Measurements from ENCODE around the gene CATSPER1. TPM values are rescaled to one million over a fixed set of nuclear protein-coding genes. Genes with fewer than 3 reads are reported as not detected.
"Not testable (repeated sequence)": the region's sequence is repeated elsewhere in the genome, so short reads cannot be mapped to it uniquely, and the experiment has no call there.

Gene CATSPER1
- total RNA-seq, 1 donor from 2014 or later = not detected

GRCh38 chr11:66037327-66037726 is 11.0 kb upstream of the CATSPER1 start:
- no peak for TF ChIP-seq CTCF (IDR thresholded peaks at IDR 0.05; ENCODE audit: unreplicated experiment)
- Mint-ChIP-seq H3K9me3 (ENCODE audit: unreplicated experiment) (no peaks in the 10 kb centered on the region), H3K4me3 (ENCODE audit: unreplicated experiment) (no peak overlapping the region), H3K27me3 (ENCODE audit: unreplicated experiment) (peaks cover 12% of the 10 kb centered on the region), H3K4me1 (ENCODE audit: unreplicated experiment) (no peaks in the 10 kb centered on the region), H3K36me3 (ENCODE audit: low read depth, unreplicated experiment) (peaks cover 7% of the 10 kb centered on the region), H3K27ac (ENCODE audit: unreplicated experiment) (no peak overlapping the region)
- DNase-seq (ENCODE audit: low spot score) = no peak

- no peak for DNase-seq (ENCODE audit: low spot score)
- Mint-ChIP-seq H3K4me3 (ENCODE audit: unreplicated experiment) (no peak overlapping the region), H3K4me1 (ENCODE audit: unreplicated experiment) (no peaks in the 10 kb centered on the region), H3K27ac (ENCODE audit: unreplicated experiment) (no peak overlapping the region), H3K9me3 (ENCODE audit: unreplicated experiment) (no peaks in the 10 kb centered on the region), H3K27me3 (ENCODE audit: unreplicated experiment) (peaks cover 11% of the 10 kb centered on the region), H3K36me3 (ENCODE audit: low read depth, unreplicated experiment) (no peaks in the 10 kb centered on the region)
- TF ChIP-seq CTCF (IDR thresholded peaks at IDR 0.05; ENCODE audit: unreplicated experiment) = no peak
Measured at GRCh38 chr11:66036334-66036710, 10.0 kb upstream of the CATSPER1 start.

- H3K36me3 Mint-ChIP-seq (ENCODE audit: low read depth, unreplicated experiment) = no peaks in the 10 kb centered on the region
- H3K4me1 Mint-ChIP-seq (ENCODE audit: unreplicated experiment) = no peaks in the 10 kb centered on the region
- no peak overlapping the region for H3K27ac Mint-ChIP-seq (ENCODE audit: unreplicated experiment)
- no peak for DNase-seq (ENCODE audit: low spot score)
- no peak for TF ChIP-seq CTCF (IDR thresholded peaks at IDR 0.05; ENCODE audit: unreplicated experiment)
- H3K4me3 Mint-ChIP-seq (ENCODE audit: unreplicated experiment) = no peak overlapping the region
- H3K9me3 Mint-ChIP-seq (ENCODE audit: unreplicated experiment) = no peaks in the 10 kb centered on the region
- H3K27me3 Mint-ChIP-seq (ENCODE audit: unreplicated experiment) = peaks cover 14% of the 10 kb centered on the region
Measured at GRCh38 chr11:66035653-66036333, 9.5 kb upstream of the CATSPER1 start.

GRCh38 chr11:66032957-66033735 is 6.9 kb upstream of the CATSPER1 start:
- H3K27me3 Mint-ChIP-seq (ENCODE audit: unreplicated experiment) = peaks cover 7% of the 10 kb centered on the region
- no peaks in the 10 kb centered on the region for H3K36me3 Mint-ChIP-seq (ENCODE audit: low read depth, unreplicated experiment)
- H3K4me1 Mint-ChIP-seq (ENCODE audit: unreplicated experiment) = no peaks in the 10 kb centered on the region
- no peak overlapping the region for H3K27ac Mint-ChIP-seq (ENCODE audit: unreplicated experiment)
- H3K4me3 Mint-ChIP-seq (ENCODE audit: unreplicated experiment) = no peak overlapping the region
- no peaks in the 10 kb centered on the region for H3K9me3 Mint-ChIP-seq (ENCODE audit: unreplicated experiment)
- TF ChIP-seq CTCF (IDR thresholded peaks at IDR 0.05; ENCODE audit: unreplicated experiment) = no peak
- no peak for DNase-seq (ENCODE audit: low spot score)

GRCh38 chr11:66023186-66023440 is 3.2 kb downstream of the CATSPER1 start:
- H3K36me3 Mint-ChIP-seq (ENCODE audit: low read depth, unreplicated experiment); DNase-seq (ENCODE audit: low spot score); H3K4me1 Mint-ChIP-seq (ENCODE audit: unreplicated experiment); H3K27ac Mint-ChIP-seq (ENCODE audit: unreplicated experiment); H3K9me3 Mint-ChIP-seq (ENCODE audit: unreplicated experiment); H3K4me3 Mint-ChIP-seq (ENCODE audit: unreplicated experiment): not testable (repeated sequence)
- H3K27me3 Mint-ChIP-seq (ENCODE audit: unreplicated experiment) = peaks cover 17% of the 10 kb centered on the region
